ENCODE data around the gene NCOR2.

The NCOR2 gene

DNA sequence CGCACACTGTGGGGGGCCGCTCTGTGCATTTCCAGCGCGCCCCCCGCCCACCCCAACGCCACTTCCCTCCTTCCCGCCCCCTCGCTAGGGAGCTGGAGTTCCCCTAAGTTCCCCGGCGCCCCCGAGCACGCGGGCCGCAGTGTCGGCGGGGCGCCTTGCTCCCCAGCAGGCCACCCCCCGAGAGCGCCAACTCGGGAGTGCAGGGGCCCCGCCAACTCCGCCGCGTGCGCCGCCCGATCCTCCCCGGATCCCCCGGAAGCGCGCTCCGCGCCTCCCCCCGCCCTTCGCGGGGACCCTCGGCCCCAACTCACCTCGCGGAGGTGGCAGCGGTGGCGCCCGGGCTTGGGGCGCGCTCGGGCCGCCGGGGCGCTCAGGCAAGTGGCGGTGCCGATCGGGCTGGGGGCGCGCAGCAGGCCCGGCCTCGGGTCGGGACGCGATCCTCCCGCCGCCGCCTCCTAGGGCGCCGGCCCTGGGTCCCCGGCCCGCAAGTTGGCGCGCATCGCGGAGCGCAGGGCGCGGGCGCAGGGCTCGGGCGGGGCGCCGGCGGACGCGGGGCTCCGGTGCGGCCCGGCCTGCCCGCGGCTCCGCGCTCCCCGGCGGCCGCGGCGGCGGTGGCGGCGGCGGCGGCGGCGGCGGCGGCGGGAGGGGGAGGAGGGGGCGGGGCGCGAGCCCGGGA is at the start of gene NCOR2:
Gene NCOR2, minus strand, starts transcription at position 616 of the 676 bp plus-strand sequence. CDS start 72,361 bp downstream, outside the sequence.
- no peak for DNase-seq

GRCh38 chr12:124616394-124617221 is 49.2 kb upstream of the NCOR2 start:
- DNase-seq, result no peak

- DNase-seq, result no peak
Measured at GRCh38 chr12:124614512-124615292, 47.3 kb upstream of the NCOR2 start.

DNA sequence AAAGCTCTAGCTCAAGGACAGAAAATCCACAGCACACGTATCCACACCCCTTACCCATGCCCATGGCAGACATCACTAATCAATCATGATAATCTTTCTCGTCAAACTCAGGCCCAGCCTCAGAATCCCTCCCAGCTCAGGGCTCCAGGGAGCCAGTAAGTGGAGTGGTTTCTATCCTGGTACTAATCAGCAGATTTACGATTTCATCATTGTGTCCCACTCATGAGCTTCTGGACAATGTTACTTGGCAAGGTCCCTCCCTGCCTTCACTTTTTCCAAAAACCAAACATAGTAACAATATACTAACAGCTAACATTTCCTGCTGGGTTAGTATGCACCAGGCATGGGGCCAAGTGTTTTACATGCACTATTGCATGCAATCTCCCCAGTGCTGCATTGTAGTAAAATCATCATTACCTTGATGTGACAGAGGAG is 45.8 kb upstream of the NCOR2 start:
- DNase-seq, result peak; percentile 43

DNA sequence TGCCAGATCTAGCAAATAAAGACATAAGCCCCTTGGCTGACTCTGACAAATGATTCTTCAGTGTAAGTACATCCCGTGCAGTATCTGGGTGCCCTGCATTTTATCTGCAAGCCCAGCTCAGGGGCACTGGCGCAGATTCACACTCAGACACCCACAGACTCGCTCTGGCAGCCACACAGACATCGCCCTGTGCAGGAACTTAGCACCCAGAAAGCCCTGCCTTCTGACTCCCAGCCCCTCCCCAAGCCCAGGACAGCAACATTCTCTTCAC is 44.9 kb upstream of the NCOR2 start:
- no peak for DNase-seq

- no peak for DNase-seq
Measured at GRCh38 chr12:124611559-124612409, 44.4 kb upstream of the NCOR2 start.

GRCh38 chr12:124610629-124611558 is 43.5 kb upstream of the NCOR2 start:
- DNase-seq, result no peak

- DNase-seq, result no peak
Measured at GRCh38 chr12:124610021-124610612, 42.7 kb upstream of the NCOR2 start.

- DNase-seq, result peak; percentile 98
Measured at GRCh38 chr12:124609041-124609989, 41.9 kb upstream of the NCOR2 start.

DNA sequence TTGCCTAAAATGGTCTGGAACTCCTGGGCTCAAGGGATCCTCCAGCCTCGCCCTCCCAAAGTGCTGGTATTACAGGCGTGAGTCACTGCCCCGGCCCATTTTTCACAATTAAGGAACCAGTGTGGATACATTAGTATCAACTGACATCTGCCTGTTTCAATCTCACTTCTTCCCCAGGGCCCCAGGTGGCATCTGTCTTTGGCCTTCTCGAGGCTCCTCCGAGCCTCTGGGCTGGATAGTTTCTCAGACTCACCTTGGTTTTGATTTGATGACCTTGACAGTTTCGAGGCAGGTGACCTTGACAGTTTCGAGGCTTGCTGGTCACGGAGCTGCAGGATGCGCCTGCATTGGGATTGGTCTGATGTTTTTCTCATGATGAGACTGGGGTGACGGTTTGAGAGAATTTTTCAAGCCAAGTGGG is 41.0 kb upstream of the NCOR2 start:
- DNase-seq, result no peak

GRCh38 chr12:124607681-124608425 is 40.4 kb upstream of the NCOR2 start:
- DNase-seq, result no peak

DNA sequence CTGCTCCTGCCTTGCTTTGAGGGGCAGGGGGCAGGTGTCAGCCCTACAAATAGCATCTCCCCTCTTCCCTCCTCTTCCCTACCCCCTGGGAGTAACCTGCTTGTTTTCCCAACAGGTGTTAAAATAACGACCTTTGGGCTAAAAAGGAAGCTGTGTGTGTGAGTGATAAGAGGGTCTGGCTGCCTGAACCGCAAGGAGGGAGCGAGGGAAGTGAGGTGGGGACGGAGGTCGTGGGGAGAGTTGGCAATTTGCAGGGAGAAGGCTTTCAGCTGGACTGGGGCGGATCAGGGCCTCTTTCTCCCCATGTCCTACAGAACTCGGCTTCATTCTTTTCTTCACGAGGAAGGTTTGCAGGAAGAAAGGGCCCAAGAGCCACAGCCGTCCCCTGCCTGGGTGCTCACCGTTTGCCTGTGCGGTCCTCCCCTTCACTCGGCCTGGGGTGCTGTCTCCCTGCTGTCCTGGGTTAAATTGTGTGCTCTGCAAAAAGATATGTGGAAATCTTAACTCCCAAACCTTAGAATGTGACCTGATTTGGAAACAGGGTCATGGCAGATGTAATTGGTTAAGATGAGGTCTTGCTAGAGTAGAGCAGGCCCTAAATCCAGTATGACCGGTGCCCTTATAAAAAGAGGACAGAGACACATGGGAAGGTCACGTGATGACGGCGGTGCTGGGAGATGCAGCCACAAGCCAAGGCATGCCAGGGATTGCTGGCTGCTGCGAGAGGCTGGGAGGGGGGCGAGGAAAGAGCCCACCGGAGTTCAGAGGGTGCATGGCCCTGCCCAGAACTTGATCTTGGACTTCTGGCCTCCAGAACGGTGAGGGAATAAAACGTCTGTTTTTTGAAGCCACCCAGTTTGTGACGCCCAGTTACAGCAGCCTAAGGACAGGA is 38.7 kb upstream of the NCOR2 start:
- no peak for DNase-seq

GRCh38 chr12:124605150-124605882 is 37.9 kb upstream of the NCOR2 start:
- no peak for DNase-seq

DNA sequence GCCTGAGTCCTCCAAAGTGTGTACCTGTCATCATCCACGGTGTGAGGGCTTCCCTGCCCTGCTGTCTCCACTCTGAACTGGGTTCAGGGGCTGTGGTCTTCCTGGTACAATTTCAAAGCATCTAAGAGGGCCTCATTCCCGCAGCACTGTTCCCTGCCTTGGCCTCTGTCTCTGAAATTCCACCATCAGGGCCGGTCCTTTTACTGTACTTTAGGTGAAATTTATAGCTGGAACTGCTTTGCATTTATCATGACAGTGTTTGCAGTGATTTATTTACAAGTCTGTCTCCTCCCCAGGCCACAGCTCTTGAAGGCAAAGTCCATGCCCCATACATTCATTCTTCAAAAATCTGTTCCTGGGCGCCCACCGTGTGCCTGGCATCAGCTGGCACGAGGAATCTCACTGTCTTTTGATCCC is 36.9 kb upstream of the NCOR2 start:
- no peak for DNase-seq

GRCh38 chr12:124603831-124604251 is 36.4 kb upstream of the NCOR2 start:
- DNase-seq, result no peak

DNA sequence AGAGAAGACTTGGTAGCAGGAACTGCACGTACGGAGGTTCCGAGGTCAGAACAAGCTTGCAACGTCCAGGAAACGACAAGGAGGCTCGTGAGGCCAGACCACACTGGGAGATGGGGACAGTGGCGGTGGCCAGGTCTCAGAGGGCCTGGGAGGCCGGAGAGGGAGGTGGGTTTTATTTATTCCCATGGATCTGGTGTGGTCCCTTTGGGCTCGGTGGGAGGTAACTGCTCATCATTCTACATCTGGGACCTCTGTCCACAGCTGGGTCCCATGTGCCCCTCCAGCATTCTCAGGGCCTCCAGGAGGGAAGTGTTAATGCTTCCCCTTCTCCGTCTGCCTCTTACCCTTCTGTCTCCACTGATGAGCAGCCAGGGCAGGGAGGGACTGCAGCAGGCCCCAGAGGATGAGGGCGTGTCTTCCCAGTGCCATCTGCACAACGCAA is 35.7 kb upstream of the NCOR2 start:
- no peak for DNase-seq

- no peak for DNase-seq
Measured at GRCh38 chr12:124601706-124602105, 34.3 kb upstream of the NCOR2 start.

All from DMS53 (cell line).